K562 (cell line): Measurements from ENCODE around the gene UPF2. TPM values are rescaled to one million over a fixed set of nuclear protein-coding genes. Genes with fewer than 3 reads are reported as not detected.

Experiments
- ATF4 ChIP-seq: fragments of 450-650 bp; formaldehyde crosslinking; IDR thresholded peaks from 2 replicates; pipeline ENCODE4 v1.4.0; 2022; ENCODE audit warnings: mild to moderate bottlenecking, moderate library complexity
- BCL6 ChIP-seq: fragments of 250-450 bp; sonication (Bioruptor Pico); IDR thresholded peaks from 2 replicates; pipeline ENCODE4 v1.4.0; 2020
- CTCF ChIP-seq, 3 experiments: IDR thresholded peaks in 2 of 3; conservative IDR thresholded peaks in 1 of 3; 2 replicates each; pipeline ENCODE4 v1.5.1; 2011 to 2012; ENCODE audit warnings: low read length in 3 of 3, mild to moderate bottlenecking in 3 of 3, control low read depth in 2 of 3, improper control_type of control experiment in 1 of 3, inconsistent platforms in 1 of 3, low read depth in 1 of 3, mixed read lengths in 1 of 3, moderate library complexity in 1 of 3; ENCODE audit not compliant: insufficient read depth in 2 of 3
- DIDO1 ChIP-seq: fragments of 450-650 bp; IDR thresholded peaks from 2 replicates; pipeline ENCODE4 v1.6.1; 2016; ENCODE audit warnings: low read depth, missing biosample characterization, missing genetic modification characterization
- EZH2 ChIP-seq: IDR thresholded peaks from 2 replicates; pipeline ENCODE4 v1.6.1; 2012; ENCODE audit warnings: low read depth, mild to moderate bottlenecking, inconsistent platforms, low read length, borderline replicate concordance
- MCM3 ChIP-seq: fragments of 450-650 bp; IDR thresholded peaks from 2 replicates; pipeline ENCODE4 v1.6.1; 2016
- MTA2 ChIP-seq: fragments of 450-650 bp; IDR thresholded peaks from 2 replicates; pipeline ENCODE4 v1.6.1; 2016; ENCODE audit warnings: low read depth
- NONO ChIP-seq, 2 experiments: fragments of 200-400 bp in 1 of 2; fragments of 450-650 bp in 1 of 2; formaldehyde crosslinking in 1 of 2; IDR thresholded peaks; 2 replicates each; pipeline ENCODE4 v1.6.1; 2017; ENCODE audit warnings: low read depth in 2 of 2, mild to moderate bottlenecking in 2 of 2, moderate library complexity in 2 of 2, low read length in 1 of 2
- RBBP5 ChIP-seq: fragments of 200-600 bp; sonication (generic); IDR thresholded peaks from 2 replicates; pipeline ENCODE4 v1.6.1; 2012; ENCODE audit warnings: borderline replicate concordance, mild to moderate bottlenecking, low read length, control low read depth, inconsistent platforms; ENCODE audit not compliant: insufficient read depth, poor library complexity, severe bottlenecking
- RHOXF2B ChIP-seq: fragments of 250-450 bp; sonication (Bioruptor Pico); conservative IDR thresholded peaks from 2 replicates; pipeline ENCODE4 v1.5.1; 2021
- SMARCA4 ChIP-seq: fragments of 450-650 bp; IDR thresholded peaks from 2 replicates; pipeline ENCODE4 v1.6.1; 2016
- USF1 ChIP-seq: sonication (generic); formaldehyde crosslinking; IDR thresholded peaks from 2 replicates; pipeline ENCODE4 v1.9.0; 2022; ENCODE audit warnings: mild to moderate bottlenecking, missing genetic modification reagents
- ZNF212 ChIP-seq: fragments of 450-650 bp; formaldehyde crosslinking; IDR thresholded peaks from 2 replicates; pipeline ENCODE4 v1.4.0; 2020; ENCODE audit warnings: mild to moderate bottlenecking
- ZNF274 ChIP-seq: IDR thresholded peaks from 2 replicates; pipeline ENCODE4 v1.6.1; 2011; ENCODE audit warnings: low read depth, mild to moderate bottlenecking, low read length, moderate library complexity, borderline replicate concordance
- ZNF407 ChIP-seq: fragments of 450-650 bp; IDR thresholded peaks from 2 replicates; pipeline ENCODE4 v1.6.1; 2016; ENCODE audit warnings: low read depth
- ZSCAN29 ChIP-seq: fragments of 450-650 bp; IDR thresholded peaks from 2 replicates; pipeline ENCODE4 v1.6.1; 2017
- polyA plus RNA-seq, 8 experiments: library from polyadenylated mRNA; depleted of rRNA in 4 of 8; stranded (reverse) in 5 of 8; unstranded in 3 of 8; fragments of >200 nt; fragmentation: Nextera tagmentation in 2 of 8; fragmentation: Illumina TruSeq in 1 of 8; extraction: Ambion mirVana in 2 of 8; extraction: Trizol in 1 of 8; gene quantifications; 2 replicates each; pipeline versions ENCODE4 v1.2.1 to v1.2.3, GENCODE V29; 2011 to 2014; ENCODE audit warnings: inconsistent platforms in 1 of 8, missing spikeins in 1 of 8
- total RNA-seq, 7 experiments: library from RNA; depleted of rRNA in 6 of 7; stranded (reverse); fragments of >200 nt in 6 of 7; fragmentation: Illumina TruSeq in 2 of 7; extraction: Trizol in 2 of 7; gene quantifications; 2 replicates each; pipeline versions ENCODE4 v1.2.1 to v1.2.3, GENCODE V29; 2011 to 2021; ENCODE audit warnings: low replicate concordance in 1 of 7

UPF2 gene
- total and polyA plus RNA-seq, 9 of the 15 experiments (the other 6 are each of a cell fraction or from before 2014, with no cell fraction given) = 13.9 to 37.7 (median 23.7) TPM

GRCh38 chr10:11898372-11899066 is 144.1 kb downstream of the UPF2 start (continued):
- TF ChIP-seq NONO (IDR thresholded peaks at IDR 0.05; ENCODE audit: low read depth in 2 of 2, low read length in 1 of 2) (peak in 1 of 2 experiments; percentile 66; a peak in 2 of 4 replicates), MTA2 (peak; percentile 39; the same call in 1 of the 2 replicates), ZSCAN29 (no peak), CTCF (IDR thresholded peaks at IDR 0.05 in 2 of 3, conservative IDR thresholded peaks at IDR 0.05 in 1 of 3; ENCODE audit: insufficient read depth in 2 of 3, low read depth in 1 of 3, low read length in 3 of 3) (no peak), BCL6 (CRISPR knock-in tag) (0 out of 2 replicates have a peak, but pooled peaks have one; percentile 41), RBBP5 (peak; percentile 68), RHOXF2B (CRISPR knock-in tag) (no peak), ZNF274 (no peak), ZNF407 (no peak), DIDO1 (tag) (no peak), SMARCA4 (peak; percentile 89), MCM3 (no peak), USF1 (CRISPR knock-in tag) (no peak), ZNF212 (CRISPR knock-in tag) (no peak; the same call in 1 of the 2 replicates), ATF4 (CRISPR knock-in tag) (no peak; the same call in 1 of the 2 replicates), EZH2 (no peak)
